Hematopoietic multipotent progenitor cell treated with erythropoietin and hydrocortisone succinate and interleukin-3 and kit ligand, for 6 days (in vitro differentiated cells): Measurements from ENCODE around the gene SORCS2.

Source experiments
- DNase-seq: peaks from one replicate; pipeline ENCODE4 v3.0.0-alpha.2; 2015

SORCS2 gene

DNA sequence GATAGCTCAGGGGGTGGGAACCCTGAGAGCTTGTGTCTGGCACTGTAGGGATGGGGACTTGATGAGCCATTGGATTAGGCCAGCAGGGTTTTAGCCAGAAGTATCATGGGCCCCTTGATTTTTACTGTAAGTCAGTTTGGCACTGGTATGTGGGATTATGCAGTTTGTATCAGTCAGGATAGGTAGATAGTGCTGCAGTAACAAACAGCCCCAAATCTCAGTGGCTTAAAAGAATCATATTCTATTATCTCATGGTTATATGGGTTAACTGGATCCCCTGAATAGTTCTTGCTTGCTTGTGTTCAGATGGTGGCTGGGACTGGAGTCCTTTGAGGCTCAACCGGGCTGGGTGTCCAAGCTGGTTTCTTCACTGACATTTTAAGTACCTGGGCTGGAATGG lies 56.5 kb downstream of the SORCS2 start:
- DNase-seq, result no peak

GRCh38 chr4:7251321-7251720 lies 59.0 kb downstream of the SORCS2 start:
- no peak for DNase-seq

GRCh38 chr4:7252051-7252450 lies 59.7 kb downstream of the SORCS2 start:
- no peak for DNase-seq

DNA sequence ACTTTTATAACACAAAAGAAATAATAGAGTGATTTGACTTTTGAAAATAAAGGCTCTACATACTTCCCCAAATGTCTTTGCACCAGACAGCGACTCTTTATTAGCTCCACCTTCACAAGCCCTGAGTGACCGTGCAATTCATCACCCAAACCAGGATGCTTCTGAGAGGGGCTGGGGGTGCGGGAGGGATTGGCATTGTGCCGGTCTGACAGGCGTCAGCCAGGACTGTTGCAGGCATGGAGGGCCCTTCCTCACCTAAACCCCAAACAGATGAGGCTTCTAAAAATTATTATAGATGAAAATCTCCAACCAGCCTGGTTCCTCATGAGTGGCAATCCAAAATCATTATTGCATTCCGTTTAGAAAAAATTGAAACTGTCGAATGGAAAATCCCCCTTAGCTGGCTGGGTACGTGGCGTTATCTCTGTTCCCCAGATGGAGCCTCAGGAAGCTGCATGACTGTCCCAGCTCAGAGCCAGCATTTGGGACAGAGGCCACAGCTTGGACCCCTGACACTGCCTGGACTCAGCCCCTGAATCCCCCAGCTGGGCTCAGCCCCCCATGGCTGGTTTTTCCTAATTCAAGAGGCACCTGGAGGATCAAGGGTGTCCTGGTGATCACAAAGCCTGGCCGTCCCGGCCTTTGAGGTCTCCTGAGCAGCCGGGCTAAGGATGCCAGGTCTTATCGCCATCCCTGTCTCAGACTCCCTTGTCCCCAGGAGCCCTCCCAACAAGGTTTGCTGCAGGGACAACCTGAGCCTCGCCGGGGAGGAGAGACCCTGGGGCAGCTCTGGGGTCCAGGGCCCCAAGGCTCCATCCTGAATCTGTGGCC lies 60.4 kb downstream of the SORCS2 start:
- peak; percentile 8 for DNase-seq

DNA sequence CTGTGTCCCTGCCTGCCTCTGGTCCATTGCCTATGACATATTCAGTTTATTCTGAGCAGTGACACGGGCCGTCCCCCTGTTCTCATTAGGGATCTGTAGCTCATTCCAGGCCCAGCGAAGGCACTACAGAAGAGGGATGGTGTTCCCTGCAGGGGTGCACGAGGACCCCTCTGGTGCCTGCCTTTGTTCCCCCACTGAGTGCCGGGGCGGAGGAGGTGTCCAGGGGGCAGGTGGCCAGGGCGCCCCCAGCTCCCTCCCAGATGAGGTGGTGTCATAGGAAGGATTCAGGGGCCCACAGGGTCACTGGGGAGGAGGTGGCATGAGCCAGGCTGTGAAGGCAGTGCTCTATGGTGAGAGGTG lies 61.0 kb downstream of the SORCS2 start:
- no peak for DNase-seq

DNA sequence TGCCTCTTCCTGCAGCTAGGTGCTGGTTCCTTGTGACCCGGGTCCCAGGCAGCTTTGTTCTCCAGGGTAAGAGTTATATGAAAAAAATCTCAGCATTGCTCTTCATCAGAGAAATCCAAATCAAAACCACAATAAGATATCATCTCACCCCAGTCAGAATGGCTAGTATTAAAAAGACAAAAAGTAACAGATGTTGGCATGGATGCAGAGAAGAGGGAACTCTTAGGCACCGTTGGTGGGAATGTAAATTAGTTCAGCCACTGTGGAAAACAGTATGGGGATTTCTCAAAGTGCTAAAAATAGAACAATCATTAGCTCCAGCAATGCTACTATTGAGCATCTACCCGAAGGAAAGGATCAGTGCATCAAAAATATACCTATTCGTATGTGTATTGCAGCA lies 61.5 kb downstream of the SORCS2 start:
- DNase-seq, result no peak

DNA sequence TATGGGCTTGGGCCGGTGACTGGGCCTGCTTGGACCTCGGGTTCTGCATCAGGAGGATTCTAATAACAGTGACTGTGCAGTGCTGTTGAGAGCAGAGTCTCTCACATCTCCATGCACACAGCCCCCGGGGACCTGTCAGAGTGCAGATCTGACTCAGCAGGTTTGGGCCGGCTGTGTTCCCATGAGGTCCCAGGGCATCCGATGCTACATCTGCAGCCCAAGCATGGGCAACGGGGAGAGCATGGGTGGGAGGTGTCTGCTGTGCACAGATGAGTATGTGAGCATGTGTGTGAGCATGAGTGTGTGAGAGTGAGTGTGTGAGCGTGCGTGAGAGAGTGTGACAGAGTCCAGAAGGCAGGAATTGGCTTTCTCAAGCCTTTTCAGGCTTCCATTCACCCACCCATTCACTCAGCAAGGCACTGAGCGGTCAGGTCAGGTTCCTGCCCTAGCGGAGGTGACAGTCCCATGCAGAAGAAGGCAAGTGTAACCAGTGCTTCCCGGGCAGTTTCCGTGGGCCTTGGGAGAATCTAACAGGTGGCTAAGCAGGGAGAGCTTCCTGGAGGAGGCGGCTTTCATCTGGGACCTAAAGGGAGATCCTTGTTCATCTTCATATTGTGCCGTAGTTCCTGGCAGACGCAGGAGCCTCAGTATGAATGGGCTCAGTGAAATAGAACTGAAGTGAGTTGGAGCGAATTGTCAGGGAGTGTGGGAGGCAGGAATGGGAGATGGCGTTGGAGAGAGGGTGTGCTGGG lies 62.6 kb downstream of the SORCS2 start:
- DNase-seq, result no peak

GRCh38 chr4:7255488-7255881 lies 63.1 kb downstream of the SORCS2 start:
- DNase-seq, result no peak

DNA sequence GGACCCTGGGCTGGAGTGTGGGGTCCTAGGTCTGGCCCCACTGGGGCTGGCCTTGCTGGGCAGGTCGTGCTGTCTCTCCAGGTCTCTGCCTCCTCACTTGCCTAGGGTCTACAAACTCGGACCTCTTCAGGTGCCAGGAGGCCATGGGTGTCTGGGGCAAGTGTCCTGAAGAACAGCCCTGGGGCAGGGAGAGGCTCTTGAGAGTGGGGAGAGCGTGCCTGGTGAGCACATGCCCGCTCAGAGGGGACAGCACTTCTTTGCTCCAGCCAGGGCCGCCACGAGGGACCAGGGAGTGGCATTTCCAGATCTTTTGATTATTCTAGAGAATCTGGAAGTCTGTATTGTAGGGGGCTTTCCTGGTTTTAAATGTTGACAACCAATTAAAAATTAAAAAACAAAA lies 63.7 kb downstream of the SORCS2 start:
- no peak for DNase-seq

- no peak for DNase-seq
Measured at GRCh38 chr4:7256984-7257810, 64.9 kb downstream of the SORCS2 start.

DNA sequence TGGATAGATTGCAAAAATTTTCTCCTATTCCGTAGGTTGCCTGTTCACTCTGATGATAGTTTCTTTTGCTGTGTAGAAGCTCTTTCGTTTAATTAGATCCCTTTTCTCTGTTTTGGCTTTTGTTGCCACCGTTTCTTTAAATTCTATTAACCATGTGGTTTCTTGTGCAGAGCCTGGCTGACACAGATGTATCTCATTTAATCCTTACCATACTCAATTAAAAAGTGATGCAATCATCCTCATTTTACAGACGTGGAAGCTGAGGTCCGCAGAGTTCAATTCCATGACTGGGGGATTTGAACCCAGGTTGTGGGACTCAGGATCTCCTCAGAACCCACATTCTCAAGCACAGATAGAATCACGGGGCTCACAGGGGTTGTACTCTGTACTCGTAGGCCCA lies 66.7 kb downstream of the SORCS2 start:
- no peak for DNase-seq

- no peak for DNase-seq
Measured at GRCh38 chr4:7260569-7260968, 68.2 kb downstream of the SORCS2 start.

GRCh38 chr4:7261087-7261486 lies 68.7 kb downstream of the SORCS2 start:
- no peak for DNase-seq

DNA sequence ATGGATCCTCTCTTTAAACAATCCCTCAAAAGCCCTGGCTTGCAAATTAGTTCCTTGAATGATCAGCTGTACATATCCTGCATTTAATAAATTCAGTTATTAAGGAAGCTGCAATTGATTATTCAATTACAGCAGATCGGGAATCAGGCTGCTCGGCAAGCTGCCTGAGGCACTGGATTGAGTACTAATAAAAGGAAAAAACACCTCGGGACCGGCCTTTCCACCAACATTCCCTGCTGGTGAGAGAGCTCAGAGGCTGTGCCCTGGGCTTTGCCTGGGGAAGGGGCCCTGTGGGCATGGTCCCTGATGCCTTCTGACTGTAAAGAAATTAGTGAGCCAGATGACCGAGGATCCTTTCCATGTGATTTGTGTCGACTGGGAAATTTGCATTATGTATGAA lies 69.2 kb downstream of the SORCS2 start:
- DNase-seq, result no peak

GRCh38 chr4:7262134-7262533 lies 69.8 kb downstream of the SORCS2 start:
- no peak for DNase-seq

DNA sequence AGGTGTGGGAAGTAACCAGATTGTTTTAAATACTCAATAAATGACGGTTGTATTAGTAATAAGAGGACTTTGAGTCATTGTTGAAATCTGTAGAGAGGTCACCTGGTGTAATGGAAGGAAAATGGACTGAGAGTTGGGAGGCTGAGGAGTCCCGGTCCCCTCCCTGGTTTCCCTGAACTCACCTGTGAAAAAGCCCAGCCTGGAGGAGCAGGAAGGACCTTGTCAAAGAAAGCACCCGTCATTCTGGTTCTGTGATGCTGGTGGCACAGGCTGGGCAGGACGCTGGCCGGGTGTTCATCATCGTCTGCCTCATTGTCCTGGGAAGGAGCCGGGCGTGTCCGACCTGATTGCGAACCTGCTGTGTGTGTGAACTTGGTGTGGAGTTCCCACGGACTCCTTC lies 70.8 kb downstream of the SORCS2 start:
- DNase-seq, result no peak

DNA sequence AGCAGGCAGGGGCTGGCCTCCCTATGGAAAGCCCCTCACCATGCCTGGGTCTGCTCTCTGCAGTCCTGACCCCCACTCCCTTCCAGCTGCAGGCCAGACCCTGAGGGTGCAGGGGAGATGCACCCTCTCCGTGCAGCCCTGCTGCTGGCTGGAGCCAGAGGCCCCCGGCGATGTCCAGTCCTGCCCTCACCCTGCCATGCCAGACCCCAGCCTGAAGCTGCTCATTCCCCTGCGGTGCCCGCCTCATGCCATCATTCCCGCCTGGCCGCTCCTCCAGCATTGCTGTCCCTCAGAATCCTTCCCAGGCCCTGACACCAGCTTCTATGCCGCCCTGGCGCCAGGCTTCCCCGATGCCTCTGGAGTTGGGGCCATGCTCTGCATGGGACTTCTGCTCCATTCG lies 72.4 kb downstream of the SORCS2 start:
- no peak for DNase-seq

DNA sequence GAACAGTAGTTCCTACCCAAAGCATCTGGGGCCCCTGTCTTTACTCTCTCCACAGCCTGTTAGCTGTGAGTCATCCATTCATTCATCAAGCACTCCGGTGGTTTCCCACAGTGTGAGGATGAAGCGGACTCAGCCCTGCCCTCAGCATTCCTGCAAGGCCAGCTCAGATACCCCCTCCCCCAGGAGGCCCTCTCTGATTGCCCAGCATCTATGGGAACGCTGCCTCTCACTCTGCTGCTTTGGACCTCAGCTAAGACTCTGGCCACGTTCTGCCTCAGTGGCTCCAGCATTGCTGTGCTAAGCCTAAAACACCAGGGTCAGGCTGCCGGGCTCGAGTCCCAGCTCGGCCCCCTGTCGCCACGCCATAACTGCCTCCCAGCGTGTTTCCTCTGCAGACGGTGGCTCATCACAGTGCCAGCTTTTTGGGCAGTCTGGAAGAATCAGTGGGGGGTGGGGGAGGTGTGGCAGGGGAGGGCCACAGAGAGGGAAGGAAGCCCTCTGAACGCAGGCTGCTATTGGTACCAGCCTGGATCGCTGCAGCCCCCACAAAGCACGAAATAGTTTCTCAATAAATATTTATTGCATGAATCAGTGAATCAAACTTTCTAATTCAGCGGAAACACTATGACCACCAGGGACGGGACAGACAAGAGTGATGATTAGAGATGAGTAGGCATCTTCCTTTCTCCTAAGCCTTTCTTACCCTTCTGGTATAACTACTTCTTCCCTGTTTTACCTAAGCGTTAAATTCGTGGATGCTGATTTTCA lies 74.4 kb downstream of the SORCS2 start:
- DNase-seq, result no peak

GRCh38 chr4:7267829-7268228 lies 75.5 kb downstream of the SORCS2 start:
- DNase-seq, result no peak

DNA sequence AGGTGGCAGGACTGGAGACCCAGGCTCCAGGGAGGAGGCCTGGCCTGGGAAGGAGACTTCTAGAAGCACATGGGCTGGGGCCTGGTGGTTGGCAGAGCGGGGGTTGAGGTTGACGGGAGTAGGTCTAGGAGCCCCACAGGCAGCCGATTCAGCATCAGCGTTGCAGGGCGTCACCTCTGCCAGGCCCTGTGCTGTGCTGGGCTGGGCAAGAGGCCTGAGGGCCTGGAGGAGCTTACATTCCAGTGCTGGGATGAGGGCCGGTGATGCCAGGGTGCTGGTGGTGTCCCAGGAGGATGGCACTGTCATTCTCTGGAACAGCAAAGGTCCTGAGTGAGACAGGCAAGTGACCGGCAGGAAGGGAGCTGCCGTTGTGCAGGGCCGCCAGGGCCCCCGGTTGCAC lies 76.6 kb downstream of the SORCS2 start:
- DNase-seq, result no peak

DNA sequence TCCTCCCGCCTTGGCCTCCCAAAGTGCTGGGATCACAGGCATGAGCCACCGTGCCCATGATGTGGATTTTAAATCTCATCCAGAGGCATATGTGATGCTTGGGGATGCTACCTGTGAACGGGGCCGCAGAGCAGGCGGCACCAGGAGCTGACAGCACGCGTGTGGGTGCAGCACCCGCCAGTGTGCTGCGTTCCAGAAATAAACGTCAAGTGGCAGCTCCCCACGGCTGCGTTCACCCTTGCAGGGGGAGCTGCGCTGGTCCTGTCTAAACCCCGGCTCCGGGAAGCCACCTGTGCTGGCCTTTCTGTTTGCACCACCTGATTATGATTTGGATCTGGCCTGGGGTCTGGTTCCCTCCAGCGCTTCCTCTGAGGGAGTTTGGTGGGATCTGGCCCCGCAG lies 77.8 kb downstream of the SORCS2 start:
- DNase-seq, result no peak

- no peak for DNase-seq
Measured at GRCh38 chr4:7272404-7272803, 80.1 kb downstream of the SORCS2 start.

DNA sequence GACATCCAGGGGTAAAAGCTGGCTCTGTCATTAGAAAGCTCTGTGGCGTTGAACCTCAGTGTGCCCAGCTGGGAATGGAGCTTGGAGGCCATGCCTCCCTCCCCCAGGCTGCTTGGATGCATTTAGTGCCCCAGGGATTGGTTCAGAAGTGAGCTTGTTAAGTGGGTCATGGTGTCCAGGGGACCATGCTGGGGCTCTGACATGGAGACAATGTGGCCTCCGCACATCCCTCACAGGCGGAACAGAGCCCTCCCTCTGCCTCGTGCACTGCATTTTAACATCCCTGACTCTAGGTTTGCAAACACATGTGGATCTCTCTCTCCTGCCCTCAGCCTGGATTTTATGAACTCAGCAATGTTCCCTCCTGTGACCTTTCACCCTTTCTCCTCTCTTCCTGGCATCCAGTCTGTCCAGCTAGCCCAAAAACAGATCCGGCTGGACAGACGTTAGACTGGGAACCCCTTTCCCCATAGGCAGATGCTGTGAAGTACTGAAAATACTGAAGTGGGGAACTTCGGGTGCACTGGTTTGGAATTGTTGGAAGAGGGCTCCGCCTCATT lies 81.5 kb downstream of the SORCS2 start:
- no peak for DNase-seq
